B cell (primary cell): ENCODE data around the gene OTOGL. TPM values are rescaled to one million over a fixed set of nuclear protein-coding genes. Genes with fewer than 3 reads are reported as not detected.

Source experiments
- ATAC-seq: fragments of 200-7000 bp; cut with Tn5 transposase; one replicate; pipeline ENCODE4 v1.10.0; 2021; ENCODE audit warnings: low read depth, mild to moderate bottlenecking, moderate number of reproducible peaks, moderate library complexity
- CTCF ChIA-PET: fragments of 350-600 bp; sonication (Branson Sonifier 250); formaldehyde crosslinking; loops from one replicate; lab custom pipeline; 2021; ENCODE audit warnings: antibody characterized with exemption, inconsistent platforms; lab: Charles Lee
- POLR2A ChIA-PET: fragments of 350-600 bp; sonication (Branson Sonifier 250); formaldehyde crosslinking; loops from one replicate; lab custom pipeline; 2021; ENCODE audit warnings: antibody characterized with exemption; lab: Charles Lee
- DNase-seq: peaks from one replicate; pipeline ENCODE4 v3.0.0; 2013
- H2AFZ ChIP-seq: 2 replicates; pipeline ENCODE4 v1.6.1; 2012; ENCODE audit warnings: mild to moderate bottlenecking, low read depth, low read length; ENCODE audit not compliant: insufficient read depth, poor library complexity, severe bottlenecking
- H3K27ac ChIP-seq, 2 donors: 1 replicate in 1 of 2; 2 replicates in 1 of 2; pipeline ENCODE4 v1.5.1; 2012 to 2013; ENCODE audit warnings: low read length in 2 of 2, mild to moderate bottlenecking in 2 of 2, moderate library complexity in 1 of 2
- H3K27me3 ChIP-seq, 4 experiments: fragments of 200-600 bp in 1 of 4; sonication (generic) in 1 of 4; replicated peaks in 1 of 4; 1 replicate in 2 of 4; 2 replicates in 2 of 4; pipeline versions ENCODE4 v1.6.1 to v1.7.0; 2013 to 2016; ENCODE audit warnings: low read length in 3 of 4, mild to moderate bottlenecking in 2 of 4, mixed read lengths in 1 of 4, moderate library complexity in 1 of 4; ENCODE audit not compliant: insufficient read depth in 4 of 4, control insufficient read depth in 3 of 4; ENCODE audit errors: control extremely low read depth in 1 of 4
- H3K36me3 ChIP-seq, 2 experiments: replicated peaks in 1 of 2; 1 replicate in 1 of 2; 2 replicates in 1 of 2; pipeline versions ENCODE4 v1.6.1 to v1.7.1; 2013; ENCODE audit warnings: low read length in 1 of 2; ENCODE audit not compliant: insufficient read depth in 2 of 2, control insufficient read depth in 1 of 2; ENCODE audit errors: control extremely low read depth in 1 of 2, extremely low read depth in 1 of 2
- H3K4me1 ChIP-seq, 2 donors: fragments of 200-600 bp in 1 of 2; sonication (generic) in 1 of 2; 1 replicate in 1 of 2; 2 replicates in 1 of 2; pipeline versions ENCODE4 v1.5.1 to v1.6.1; 2013 to 2017; ENCODE audit warnings: low read length in 2 of 2; ENCODE audit not compliant: control insufficient read depth in 2 of 2, insufficient read depth in 2 of 2
- H3K4me2 ChIP-seq: replicated peaks from 2 replicates; pipeline ENCODE3; 2012; ENCODE audit warnings: mild to moderate bottlenecking, low read depth, low read length; ENCODE audit not compliant: poor library complexity, severe bottlenecking
- H3K4me3 ChIP-seq, 5 experiments: fragments of 200-600 bp in 1 of 5; sonication (generic) in 1 of 5; 1 replicate in 3 of 5; 2 replicates in 2 of 5; pipeline versions ENCODE4 v1.5.1 to v1.7.0; 2011 to 2016; ENCODE audit warnings: low read length in 4 of 5, mild to moderate bottlenecking in 4 of 5, low read depth in 2 of 5, control low read depth in 1 of 5, moderate library complexity in 1 of 5; ENCODE audit not compliant: insufficient read depth in 1 of 5; ENCODE audit errors: control extremely low read depth in 1 of 5, extremely low read depth in 1 of 5
- H3K79me2 ChIP-seq: fragments of 200-600 bp; sonication (generic); one replicate; pipeline ENCODE4 v1.6.0; 2016; ENCODE audit warnings: low read length; ENCODE audit not compliant: control insufficient read depth, insufficient read depth
- H3K9ac ChIP-seq: fragments of 200-600 bp; sonication (generic); 2 replicates; pipeline ENCODE4 v1.6.1; 2017; ENCODE audit warnings: mild to moderate bottlenecking, low read length, moderate library complexity
- H3K9me3 ChIP-seq, 3 donors: one replicate each; pipeline versions ENCODE4 v1.6.1 to v1.7.1; 2013; ENCODE audit warnings: low read length in 2 of 3; ENCODE audit not compliant: control insufficient read depth in 2 of 3, insufficient read depth in 1 of 3; ENCODE audit errors: control extremely low read depth in 1 of 3
- H4K20me1 ChIP-seq: 2 replicates; pipeline ENCODE4 v1.6.0; 2012; ENCODE audit warnings: mild to moderate bottlenecking, low read length; ENCODE audit not compliant: insufficient read depth, control insufficient read depth, poor library complexity, severe bottlenecking
- H3K27ac Mint-ChIP-seq: one replicate; pipeline ENCODE4 v1.8.0; 2021; ENCODE audit warnings: mixed read lengths
- H3K27me3 Mint-ChIP-seq: one replicate; pipeline ENCODE4 v1.8.0; 2021; ENCODE audit warnings: mixed read lengths
- H3K4me1 Mint-ChIP-seq: one replicate; pipeline ENCODE4 v1.8.0; 2021; ENCODE audit warnings: mixed read lengths
- H3K4me3 Mint-ChIP-seq: one replicate; pipeline ENCODE4 v1.8.0; 2021; ENCODE audit warnings: mixed read lengths
- H3K9me3 Mint-ChIP-seq: one replicate; pipeline ENCODE4 v1.8.0; 2022; ENCODE audit warnings: mixed read lengths; ENCODE audit not compliant: insufficient read depth
- CTCF ChIP-seq: fragments of 200-600 bp; IDR thresholded peaks from one replicate; pipeline ENCODE4 v1.8.0; 2022; ENCODE audit warnings: antibody characterized with exemption, mild to moderate bottlenecking
- EZH2 ChIP-seq: IDR thresholded peaks from 2 replicates; pipeline ENCODE4 v1.6.1; 2012; ENCODE audit warnings: borderline replicate concordance, low read depth, mild to moderate bottlenecking, moderate library complexity, low read length; ENCODE audit not compliant: insufficient read depth, poor library complexity, severe bottlenecking
- WGBS: methylation state at CpG from one replicate; pipeline ENCODE4 v1.1.5; 2013; ENCODE audit warnings: missing lambda C conversion rate; ENCODE audit not compliant: insufficient coverage; 5-methylcytosine and 5-hydroxymethylcytosine counted together
- intact Hi-C: fragments of 100-400 bp; cut with micrococcal nuclease; formaldehyde crosslinking; loops from one replicate; pipeline ENCODE4 v1.10.0; 2022
- polyA plus RNA-seq: library from polyadenylated mRNA; depleted of rRNA; stranded (reverse); fragments of >200 nt; gene quantifications from 2 replicates; pipeline ENCODE4 v1.2.3, GENCODE V29; 2012
- total RNA-seq, 2 donors: library from RNA; stranded (reverse); fragments of 120-200 nt in 1 of 2; gene quantifications; 1 replicate in 1 of 2; 2 replicates in 1 of 2; pipeline versions ENCODE4 v1.2.3 to v1.2.4, GENCODE V29; 2013 to 2022

Gene OTOGL
- total and polyA plus RNA-seq, 2 donors (not counting 1 experiment from before 2014, with no cell fraction given): not detected

GRCh38 chr12:80183939-80184338, 84.6 kb downstream of the OTOGL start:
- no CpG with 5 or more reads among the region's 2 CpGs for WGBS
- TF ChIP-seq EZH2 (no peak), CTCF (no peak)
- POLR2A ChIA-PET: no interaction called here
- Histone ChIP-seq H3K27me3 (no peaks in the 10 kb centered on the region), H3K9ac (no peak overlapping the region), H3K79me2 (no peaks in the 10 kb centered on the region), H3K9me3 (no peaks in the 10 kb centered on the region), H3K4me2 (no peak overlapping the region), H3K27ac (no peak overlapping the region), H4K20me1 (no peaks in the 10 kb centered on the region), H3K4me1 (no peaks in the 10 kb centered on the region), H3K4me3 (no peak overlapping the region), H3K36me3 (no peaks in the 10 kb centered on the region), H2AFZ (no peak overlapping the region)
- no peak for ATAC-seq
- H3K27ac Mint-ChIP-seq: no peak overlapping the region
- peaks cover 4% of the 10 kb centered on the region for H3K27me3 Mint-ChIP-seq
- intact Hi-C loops: no loop called here
- no peaks in the 10 kb centered on the region for H3K9me3 Mint-ChIP-seq
- H3K4me3 Mint-ChIP-seq: no peak overlapping the region
- no peak for DNase-seq
- H3K4me1 Mint-ChIP-seq: no peaks in the 10 kb centered on the region
- CTCF ChIA-PET: no interaction called here

- Histone ChIP-seq H3K79me2 (no peaks in the 10 kb centered on the region), H3K9me3 (no peaks in the 10 kb centered on the region), H3K9ac (no peak overlapping the region), H3K4me2 (no peak overlapping the region), H4K20me1 (no peaks in the 10 kb centered on the region), H3K36me3 (no peaks in the 10 kb centered on the region), H3K27me3 (no peaks in the 10 kb centered on the region), H3K4me1 (no peaks in the 10 kb centered on the region), H3K27ac (no peak overlapping the region), H2AFZ (no peak overlapping the region), H3K4me3 (no peak overlapping the region)
- no peak for TF ChIP-seq CTCF
- no peak for TF ChIP-seq EZH2
- WGBS: 100% methylated on average over 1 of the region's 2 CpGs
- ChIA-PET POLR2A (no interaction called here), CTCF (no interaction called here)
- Mint-ChIP-seq H3K9me3 (no peaks in the 10 kb centered on the region), H3K27me3 (peaks cover 5% of the 10 kb centered on the region), H3K4me1 (no peaks in the 10 kb centered on the region), H3K4me3 (no peak overlapping the region), H3K27ac (no peak overlapping the region)
- intact Hi-C loops: no loop called here
- no peak for ATAC-seq
- DNase-seq: no peak
These were observed 85.6 kb downstream of the OTOGL start for GRCh38 chr12:80184926-80185325.
